AG09309 (cell line): Measurements from ENCODE around the gene CNOT1.
A peak's percentile ranks its signal among the peaks of the same experiment; 100 is the strongest.

Experiments
- DNase-seq: peaks from one replicate; pipeline ENCODE4 v3.0.0-alpha.2; 2010; ENCODE audit warnings: low read depth
- H3K4me3 ChIP-seq: 2 replicates; pipeline ENCODE4 v1.5.1; 2011; ENCODE audit warnings: mild to moderate bottlenecking, low read depth, low read length, moderate library complexity; ENCODE audit not compliant: control insufficient read depth
- TF ChIP-seq, protein P1 (sequence below): IDR thresholded peaks from 2 replicates; pipeline ENCODE4 v1.5.1; 2011; ENCODE audit warnings: mild to moderate bottlenecking, low read depth, low read length, inconsistent platforms; ENCODE audit not compliant: insufficient read depth, control insufficient read depth; ENCODE audit errors: missing control alignments

The CNOT1 gene

GRCh38 chr16:58503863-58504688, 125.5 kb downstream of the CNOT1 start:
- DNase-seq, result no peak
- H3K4me3 ChIP-seq, result no peak overlapping the region
- TF ChIP-seq, protein P1, sequence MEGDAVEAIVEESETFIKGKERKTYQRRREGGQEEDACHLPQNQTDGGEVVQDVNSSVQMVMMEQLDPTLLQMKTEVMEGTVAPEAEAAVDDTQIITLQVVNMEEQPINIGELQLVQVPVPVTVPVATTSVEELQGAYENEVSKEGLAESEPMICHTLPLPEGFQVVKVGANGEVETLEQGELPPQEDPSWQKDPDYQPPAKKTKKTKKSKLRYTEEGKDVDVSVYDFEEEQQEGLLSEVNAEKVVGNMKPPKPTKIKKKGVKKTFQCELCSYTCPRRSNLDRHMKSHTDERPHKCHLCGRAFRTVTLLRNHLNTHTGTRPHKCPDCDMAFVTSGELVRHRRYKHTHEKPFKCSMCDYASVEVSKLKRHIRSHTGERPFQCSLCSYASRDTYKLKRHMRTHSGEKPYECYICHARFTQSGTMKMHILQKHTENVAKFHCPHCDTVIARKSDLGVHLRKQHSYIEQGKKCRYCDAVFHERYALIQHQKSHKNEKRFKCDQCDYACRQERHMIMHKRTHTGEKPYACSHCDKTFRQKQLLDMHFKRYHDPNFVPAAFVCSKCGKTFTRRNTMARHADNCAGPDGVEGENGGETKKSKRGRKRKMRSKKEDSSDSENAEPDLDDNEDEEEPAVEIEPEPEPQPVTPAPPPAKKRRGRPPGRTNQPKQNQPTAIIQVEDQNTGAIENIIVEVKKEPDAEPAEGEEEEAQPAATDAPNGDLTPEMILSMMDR, result no peak

GRCh38 chr16:58503166-58503862, 126.3 kb downstream of the CNOT1 start:
- TF ChIP-seq, protein P1, result no peak

DNA sequence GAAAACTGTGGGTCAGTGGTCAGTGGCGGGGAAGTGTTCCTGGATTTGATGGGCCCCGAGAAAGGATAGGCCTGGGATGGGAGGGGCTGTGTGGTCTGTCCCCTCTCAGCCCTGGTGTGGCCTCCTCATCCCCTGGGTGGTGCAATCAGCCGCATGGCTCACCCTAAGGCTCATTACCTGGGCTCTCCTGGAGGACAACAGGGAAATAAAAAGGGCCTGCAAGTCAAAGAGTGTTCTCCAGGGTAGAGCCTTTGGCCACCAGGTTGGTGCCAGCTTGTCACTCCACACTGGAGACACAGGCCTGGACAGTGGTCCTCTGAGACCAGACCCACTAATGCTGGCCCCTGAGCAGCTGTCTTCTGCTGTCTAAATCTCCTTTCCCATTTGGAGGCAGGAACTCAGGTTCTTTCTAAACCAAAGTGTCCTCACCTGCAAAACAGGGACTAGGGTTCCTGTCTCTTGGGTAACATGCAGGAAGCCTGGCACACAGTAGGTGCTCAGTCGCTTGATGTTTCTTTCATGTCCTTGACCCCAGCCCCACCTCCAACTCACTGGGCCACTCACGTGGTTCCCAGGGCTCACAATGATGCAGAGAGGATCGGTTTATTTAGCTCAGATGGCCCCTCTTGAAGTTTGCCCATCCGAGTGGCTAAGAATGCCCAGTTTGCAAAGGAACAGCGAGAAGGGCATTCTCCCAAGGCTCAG, 127.3 kb downstream of the CNOT1 start:
- TF ChIP-seq, protein P1, result no peak
- H3K4me3 ChIP-seq, result no peak overlapping the region
- DNase-seq, result no peak

More at GRCh38 chr16:58503166-58503862, 126.3 kb downstream of the CNOT1 start:
- H3K4me3 ChIP-seq, result no peak overlapping the region
- no peak for DNase-seq

DNA sequence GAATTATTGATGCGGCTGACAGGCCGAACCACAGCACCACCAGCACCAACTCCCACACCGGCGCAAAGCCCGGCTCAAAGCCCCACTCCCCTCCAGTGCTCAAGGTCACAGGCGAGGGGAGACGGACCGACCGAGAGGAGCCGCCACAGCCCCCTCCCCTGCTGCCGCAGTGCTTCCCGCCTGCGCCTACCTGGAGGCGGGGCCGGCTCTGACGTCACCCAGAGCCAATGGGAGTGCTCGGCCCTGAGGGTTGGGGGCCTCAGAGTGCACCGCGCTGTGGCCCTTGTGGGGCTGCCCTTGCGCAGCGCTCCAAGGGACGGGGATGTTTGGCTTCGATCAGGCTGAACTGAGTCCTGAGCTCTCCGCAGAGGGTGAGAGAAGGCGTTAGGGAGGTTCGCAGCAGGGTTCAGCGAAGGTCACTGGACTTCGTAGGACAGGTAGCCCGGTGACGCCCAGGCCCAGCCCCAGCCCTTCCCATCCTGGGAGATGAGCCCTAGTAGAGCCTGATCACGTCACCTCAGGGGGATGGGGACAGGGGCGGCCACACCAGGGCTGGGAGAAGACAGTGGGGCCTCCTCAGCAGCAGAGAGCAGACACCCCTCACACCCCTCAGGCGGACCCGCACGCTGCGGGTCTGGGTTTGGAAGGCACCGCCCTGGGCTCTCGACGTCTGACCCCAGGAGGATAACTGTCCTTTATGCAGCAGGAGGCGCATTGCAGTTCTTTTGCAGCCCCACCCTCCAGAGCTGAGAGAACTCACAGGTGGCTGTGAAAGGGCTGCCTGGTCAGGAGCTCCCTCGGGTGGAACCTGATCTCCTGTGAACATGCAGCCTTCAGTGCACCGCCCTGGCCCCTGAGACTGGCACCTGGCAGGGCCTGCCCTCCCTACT, 128.1 kb downstream of the CNOT1 start:
- peak overlapping the region; percentile 52 for H3K4me3 ChIP-seq
- TF ChIP-seq, protein P1, result no peak
- no peak for DNase-seq

GRCh38 chr16:58500430-58501241, 129.0 kb downstream of the CNOT1 start:
- DNase-seq, result no peak
- TF ChIP-seq, protein P1, result no peak
- peak overlapping the region; percentile 52 for H3K4me3 ChIP-seq
